HG03025 (cell line): ENCODE measurements around the gene HLX.
A peak's percentile ranks its signal among the peaks of the same experiment; 100 is the strongest.

Experiments
- ATAC-seq: cut with Tn5 transposase; IDR thresholded peaks from one replicate; pipeline ENCODE4 v1.9.1; 2021; ENCODE audit warnings: mild to moderate bottlenecking, moderate library complexity; ENCODE audit not compliant: unreplicated experiment, low FRiP score

HLX gene, protein sequence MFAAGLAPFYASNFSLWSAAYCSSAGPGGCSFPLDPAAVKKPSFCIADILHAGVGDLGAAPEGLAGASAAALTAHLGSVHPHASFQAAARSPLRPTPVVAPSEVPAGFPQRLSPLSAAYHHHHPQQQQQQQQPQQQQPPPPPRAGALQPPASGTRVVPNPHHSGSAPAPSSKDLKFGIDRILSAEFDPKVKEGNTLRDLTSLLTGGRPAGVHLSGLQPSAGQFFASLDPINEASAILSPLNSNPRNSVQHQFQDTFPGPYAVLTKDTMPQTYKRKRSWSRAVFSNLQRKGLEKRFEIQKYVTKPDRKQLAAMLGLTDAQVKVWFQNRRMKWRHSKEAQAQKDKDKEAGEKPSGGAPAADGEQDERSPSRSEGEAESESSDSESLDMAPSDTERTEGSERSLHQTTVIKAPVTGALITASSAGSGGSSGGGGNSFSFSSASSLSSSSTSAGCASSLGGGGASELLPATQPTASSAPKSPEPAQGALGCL

DNA sequence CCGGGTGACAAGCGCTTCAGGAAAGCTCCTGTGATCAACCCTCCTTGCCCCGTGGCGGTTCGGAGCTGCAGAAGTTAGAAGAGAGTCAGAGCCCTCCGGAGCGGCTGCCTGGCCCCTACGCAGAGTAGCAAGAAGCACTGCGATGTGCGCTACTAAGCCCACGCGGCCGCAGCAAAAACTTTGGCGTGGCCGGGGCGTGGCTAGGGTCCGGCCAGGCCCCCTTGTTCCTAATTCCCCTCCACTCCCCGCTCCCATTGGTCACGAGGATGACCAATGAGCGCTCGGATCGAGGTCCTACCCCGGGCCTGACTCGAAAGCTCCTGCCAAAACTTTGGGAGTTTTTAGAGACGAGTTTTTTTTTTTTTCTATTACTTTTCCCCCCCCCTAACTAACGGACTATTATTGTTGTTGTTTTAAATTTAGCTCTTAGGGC is at the start of gene HLX:
HLX (plus strand) TSS at position 368 of the 433 bp plus-strand sequence. CDS start 415 bp downstream, outside the sequence.
- peak; percentile 74 for ATAC-seq

DNA sequence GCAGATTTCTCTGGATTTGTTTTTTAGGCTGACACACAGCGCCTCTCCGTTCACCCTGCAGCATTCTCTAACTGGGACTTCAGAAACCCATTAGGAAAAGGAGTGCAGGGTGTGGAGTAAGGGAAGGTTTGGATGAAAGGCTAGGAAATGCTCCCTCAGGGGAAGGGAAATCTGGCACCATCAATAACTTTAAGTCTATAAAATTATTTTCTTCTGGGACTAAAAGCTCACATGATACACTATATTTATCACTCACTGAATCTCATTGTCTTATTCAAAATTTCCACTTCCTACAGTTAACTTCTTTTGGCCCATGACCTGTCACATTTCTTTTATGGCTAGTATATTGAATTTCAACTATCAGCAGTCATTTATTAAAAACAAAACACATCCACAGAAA is 45.8 kb upstream of the HLX start:
- ATAC-seq: no peak

DNA sequence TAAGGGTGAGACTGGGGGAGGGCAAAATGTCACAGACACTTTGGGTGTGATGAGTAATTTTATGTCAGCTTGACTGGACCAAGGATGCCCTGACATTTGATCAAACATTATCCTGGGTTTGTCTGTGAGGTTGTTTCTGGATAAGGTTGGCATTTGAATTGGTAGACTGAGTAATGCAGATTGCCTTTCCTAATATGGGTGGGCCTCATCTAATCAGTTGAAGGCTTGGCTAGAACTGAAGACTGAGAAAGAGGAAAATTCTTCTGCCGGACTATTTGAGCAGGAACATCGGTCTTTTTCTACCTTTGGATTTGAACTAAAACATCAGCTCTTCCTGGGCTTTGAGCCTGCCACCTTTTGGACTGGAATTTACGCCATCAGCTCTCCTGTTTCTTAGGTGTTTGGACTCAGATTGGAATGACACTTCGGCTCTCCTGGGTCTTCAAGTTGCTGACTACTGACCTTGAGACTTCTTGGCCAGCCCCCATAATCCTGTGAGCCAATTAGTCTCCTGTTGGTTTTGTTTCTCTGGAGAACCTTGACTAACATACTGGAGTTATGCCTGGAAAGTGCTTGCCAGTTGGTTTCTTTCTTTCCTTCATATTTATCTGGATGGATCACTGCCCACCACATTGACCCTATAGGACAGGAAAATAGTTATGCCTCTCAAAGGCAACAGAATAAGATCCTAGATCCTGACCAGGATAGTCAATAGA is 44.9 kb upstream of the HLX start:
- no peak for ATAC-seq

DNA sequence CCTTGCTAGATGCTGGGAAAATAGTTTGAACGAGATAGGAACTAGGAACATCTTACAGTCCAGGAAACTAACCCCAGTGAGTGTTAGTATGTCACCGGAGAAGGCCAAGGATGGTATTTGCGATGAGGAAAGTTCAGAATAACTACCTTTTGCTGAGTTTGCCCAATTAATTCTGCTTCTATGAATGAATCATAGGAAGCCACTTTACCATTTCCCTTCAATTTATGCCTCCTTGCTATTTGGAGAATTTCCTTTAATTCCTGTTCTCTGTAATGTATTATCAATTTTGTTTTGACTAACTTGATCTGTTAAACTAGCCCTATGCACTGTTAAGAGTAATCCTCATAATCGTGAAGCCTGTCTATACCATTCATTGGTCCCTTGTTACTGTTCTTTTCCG is 40.7 kb upstream of the HLX start:
- ATAC-seq: no peak

DNA sequence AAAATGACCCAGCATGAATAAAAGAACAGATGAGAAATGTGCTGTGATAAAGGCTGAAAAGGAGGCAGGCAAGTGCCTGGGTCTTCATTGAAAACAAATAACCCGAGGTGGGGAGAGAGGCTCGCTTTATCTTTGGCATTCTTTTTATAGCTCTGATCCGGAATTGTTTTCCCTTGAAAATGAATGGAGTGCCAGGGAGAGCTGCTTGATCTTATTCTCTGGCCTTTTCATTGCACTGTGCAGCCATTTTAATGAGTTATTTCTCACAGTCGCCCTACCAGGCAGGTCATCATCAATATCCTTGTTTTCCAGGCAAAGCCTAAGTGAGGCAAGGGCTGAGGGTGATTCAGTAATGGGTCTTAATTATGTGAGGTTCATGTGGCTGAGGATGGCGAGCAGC is 39.8 kb upstream of the HLX start:
- no peak for ATAC-seq

DNA sequence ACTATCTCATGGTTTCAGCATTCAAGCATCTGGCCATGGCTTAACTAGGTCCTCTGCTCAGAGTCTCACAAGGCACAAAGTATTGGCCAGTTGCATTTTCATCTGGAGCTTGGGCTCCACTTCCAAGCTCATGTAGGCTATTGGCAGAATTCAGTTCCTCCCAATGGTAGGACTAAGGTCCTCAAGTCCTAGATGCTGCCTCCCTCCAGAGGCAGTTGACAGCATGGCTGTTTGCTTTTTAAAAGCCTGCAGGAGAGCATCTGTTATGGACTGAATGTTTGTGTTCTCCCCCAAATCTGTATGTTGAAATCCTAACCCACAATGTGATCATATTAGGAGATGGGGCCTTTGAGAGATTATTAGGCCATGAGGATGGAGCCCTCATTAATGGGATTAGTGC is 38.0 kb upstream of the HLX start:
- no peak for ATAC-seq

DNA sequence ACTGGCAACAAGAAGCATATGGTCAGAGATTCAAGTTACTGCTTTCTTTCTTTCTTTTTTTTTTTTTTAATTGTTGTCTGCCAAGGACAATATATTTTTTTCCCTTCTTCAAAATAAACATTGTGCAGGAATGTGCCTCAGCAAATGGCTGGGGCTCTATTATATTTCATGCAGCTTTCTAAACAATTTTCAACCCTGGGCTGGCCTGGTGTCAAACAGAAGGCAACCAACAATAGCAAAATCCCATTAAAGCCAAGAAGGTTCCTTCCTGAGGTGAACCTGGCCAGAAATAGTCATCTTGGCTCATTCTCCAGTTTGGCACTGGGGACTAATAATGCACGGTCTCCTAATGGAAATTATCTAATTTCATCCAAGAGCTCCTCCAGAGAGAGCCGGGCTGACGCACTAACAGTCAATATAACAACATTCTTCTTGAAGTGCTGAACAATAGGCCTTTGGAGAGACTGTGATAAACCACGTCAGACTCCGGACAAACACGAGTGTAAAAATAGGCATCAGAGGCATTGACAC is 35.7 kb upstream of the HLX start:
- no peak for ATAC-seq

DNA sequence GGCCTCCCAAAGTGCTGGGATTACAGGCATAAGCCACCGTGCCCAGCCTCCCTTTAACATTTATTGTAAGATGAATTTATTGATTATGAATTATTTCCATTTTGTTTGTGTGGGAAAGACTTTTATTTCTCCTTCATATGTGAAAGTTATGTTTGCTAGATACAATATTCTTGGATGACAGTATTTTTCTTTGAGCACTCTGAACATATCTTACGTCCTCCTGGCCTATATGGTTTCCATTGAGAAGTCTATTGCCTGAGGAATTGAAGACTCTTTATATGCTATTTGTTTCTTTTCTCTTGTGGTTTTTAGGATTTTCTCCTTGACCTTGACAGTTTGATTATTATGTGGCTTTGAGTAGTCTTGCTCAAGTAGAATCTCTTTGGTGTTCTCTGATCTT is 26.8 kb upstream of the HLX start:
- ATAC-seq: no peak

DNA sequence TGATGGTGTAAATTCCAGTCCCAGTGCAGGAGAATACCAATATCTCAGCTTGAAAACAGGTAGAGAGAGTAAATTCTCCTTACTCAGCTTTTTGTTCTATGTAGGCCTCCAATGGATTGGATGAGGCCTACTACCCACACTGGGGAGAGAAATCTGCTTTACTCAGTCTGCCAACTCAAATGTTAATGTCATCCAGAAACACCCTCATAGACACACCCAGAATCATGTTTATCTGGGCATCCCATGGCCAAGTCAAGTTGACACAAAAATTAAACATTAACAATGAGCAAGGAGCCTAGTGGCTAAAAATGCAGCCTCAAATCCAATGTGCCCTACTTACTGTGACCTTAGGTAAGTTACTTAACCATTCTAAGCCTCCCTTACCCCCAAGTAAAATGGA is 6.9 kb upstream of the HLX start:
- no peak for ATAC-seq

DNA sequence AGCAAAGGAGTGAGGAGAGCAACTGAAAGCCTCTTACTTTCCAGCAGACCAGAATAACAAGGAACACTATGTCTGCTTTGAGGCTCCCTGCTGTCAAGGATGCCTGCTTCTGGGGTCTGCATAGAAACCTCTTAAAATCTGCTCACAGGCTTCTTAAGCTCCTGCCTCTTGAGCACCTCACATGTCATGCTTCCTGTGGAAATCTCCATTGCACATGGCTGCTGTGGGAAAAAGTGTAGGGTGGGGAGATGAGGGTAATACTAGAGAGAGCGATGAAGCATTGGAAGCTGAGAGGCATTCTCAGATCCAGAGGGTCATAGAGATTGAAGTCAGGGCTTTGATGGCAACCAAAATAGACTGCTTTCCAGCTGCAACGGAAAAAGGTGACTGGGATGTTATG is 6.2 kb upstream of the HLX start:
- ATAC-seq: no peak

DNA sequence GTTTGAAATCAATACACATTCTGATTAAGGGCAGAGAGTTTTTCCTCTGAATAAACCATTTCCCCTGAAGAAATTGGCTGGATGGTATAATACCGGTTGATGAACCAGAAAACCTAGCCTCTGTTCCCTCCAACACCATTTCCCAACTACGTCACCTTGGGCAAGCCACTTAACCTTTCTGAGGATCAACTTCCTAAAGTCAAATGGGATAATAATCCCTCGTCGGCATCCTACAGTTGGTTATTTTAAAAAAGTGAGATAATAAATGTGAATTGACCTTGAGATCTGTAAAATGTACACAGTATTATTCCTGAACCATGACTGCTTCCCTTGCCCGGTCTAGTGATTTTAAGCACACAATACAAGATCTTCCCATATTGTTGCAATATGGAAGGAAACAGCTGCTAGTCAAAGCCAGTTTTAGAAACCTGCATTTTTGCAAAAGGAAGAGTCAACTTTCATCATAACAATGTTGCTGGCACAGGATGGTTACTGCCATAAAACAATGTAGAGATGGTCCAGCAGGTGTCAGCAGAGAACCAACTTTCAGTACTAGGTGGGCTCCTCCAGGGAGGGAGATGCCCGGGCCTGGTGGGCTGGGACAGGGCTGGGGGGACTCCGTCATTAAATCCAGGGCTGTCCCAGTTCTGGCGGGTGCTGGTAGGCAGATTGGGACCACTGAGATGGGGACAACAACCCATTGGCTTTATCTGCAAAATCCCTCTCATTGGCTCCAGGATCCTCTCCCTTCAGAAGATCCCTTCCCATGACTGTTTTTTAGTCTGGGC is 5.2 kb upstream of the HLX start:
- ATAC-seq: no peak

DNA sequence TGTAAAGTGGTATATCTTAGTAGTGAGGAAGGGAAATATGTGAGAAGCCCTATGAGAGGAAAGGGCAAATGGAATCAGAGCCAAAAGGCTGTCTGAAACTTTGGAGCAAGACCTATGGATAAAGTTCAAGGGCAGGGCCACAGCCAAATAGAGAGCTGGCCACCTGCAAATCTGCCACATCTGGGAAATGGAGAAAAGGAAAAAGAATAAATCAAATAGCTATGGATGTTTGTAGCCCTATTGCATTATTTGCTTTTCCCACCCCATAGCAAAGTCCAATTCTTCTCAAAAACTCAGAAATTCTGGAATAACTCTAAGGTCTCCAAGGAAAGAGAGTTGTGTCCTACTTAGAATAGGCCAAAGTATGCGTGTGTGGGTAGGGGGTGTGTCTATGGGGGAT is 4.0 kb upstream of the HLX start:
- ATAC-seq: no peak

DNA sequence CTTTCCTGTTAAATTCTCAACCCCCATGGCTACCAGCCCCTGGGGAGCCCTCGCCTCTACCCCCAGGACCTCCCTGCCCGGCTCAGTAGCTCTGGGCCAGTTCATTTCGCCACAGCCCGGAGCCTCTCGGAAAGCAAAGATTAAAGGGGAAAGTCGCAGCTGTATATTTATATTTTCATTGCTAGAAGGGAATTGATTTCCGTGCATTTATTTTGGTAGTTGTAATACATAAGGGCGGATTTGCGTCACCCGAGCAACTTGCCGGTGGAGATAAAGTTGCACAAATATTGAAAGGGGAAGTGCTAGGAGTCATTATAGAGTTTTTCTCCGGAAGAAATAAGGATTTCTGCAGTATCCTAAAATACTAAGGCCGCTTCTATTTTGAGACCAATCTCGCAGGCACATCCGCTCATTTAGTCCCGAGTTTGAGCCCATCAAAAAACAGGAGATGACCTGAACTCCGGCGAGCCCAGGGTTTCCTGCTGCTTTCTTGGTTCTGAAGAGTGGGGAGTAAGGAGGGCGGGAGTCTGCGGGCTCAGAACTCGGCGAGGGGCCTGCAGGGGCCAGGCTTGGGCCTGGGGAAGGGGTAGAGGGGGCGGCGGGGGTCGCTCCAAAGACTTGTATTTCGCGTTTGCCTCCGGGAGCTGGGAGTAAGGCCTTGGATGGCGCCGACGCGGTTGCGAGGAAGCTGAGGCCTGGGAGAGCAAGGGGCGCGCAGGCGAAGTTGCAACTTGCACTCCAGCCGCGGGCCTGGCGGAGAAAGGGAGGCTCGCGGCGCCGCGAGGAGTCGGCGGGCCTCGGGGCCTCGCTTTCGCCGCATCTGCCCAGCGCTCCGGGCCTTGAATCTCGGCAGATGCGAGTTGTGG is 2.5 kb upstream of the HLX start:
- ATAC-seq: no peak

DNA sequence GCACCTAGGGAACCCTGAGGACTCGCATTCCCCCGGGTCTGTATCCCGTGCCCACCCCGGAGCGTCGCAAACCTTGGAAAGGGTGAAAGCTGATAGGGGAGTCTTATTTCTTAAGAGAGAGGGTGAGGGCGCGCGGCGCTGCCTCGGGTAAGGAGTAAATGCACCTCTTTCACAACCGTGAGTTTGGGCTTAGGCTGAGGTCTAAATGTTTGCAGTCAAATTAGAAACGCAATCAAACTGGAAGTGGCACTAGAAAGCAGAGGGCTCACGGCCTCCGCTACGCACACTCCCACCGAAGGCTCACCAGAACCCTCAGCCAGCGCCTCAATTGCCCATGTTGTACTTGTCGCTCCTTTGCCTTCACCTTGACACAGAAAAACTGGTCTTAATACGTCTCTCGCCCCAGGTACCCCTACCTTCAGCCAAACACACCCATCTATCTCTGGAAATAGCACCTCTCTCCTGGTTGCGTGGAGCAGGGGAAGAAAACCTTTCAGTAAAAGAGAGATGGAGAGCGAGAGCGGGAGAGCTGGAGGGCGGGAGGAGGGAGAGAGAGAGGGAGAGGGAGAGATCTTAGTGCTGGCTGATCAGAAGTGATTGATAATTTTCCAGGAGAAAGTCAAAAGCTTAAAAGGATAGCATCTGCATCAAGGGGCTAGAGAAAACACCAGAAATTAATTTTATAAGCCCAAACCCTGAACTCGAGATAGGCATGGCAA is 1.7 kb upstream of the HLX start:
- ATAC-seq: no peak

DNA sequence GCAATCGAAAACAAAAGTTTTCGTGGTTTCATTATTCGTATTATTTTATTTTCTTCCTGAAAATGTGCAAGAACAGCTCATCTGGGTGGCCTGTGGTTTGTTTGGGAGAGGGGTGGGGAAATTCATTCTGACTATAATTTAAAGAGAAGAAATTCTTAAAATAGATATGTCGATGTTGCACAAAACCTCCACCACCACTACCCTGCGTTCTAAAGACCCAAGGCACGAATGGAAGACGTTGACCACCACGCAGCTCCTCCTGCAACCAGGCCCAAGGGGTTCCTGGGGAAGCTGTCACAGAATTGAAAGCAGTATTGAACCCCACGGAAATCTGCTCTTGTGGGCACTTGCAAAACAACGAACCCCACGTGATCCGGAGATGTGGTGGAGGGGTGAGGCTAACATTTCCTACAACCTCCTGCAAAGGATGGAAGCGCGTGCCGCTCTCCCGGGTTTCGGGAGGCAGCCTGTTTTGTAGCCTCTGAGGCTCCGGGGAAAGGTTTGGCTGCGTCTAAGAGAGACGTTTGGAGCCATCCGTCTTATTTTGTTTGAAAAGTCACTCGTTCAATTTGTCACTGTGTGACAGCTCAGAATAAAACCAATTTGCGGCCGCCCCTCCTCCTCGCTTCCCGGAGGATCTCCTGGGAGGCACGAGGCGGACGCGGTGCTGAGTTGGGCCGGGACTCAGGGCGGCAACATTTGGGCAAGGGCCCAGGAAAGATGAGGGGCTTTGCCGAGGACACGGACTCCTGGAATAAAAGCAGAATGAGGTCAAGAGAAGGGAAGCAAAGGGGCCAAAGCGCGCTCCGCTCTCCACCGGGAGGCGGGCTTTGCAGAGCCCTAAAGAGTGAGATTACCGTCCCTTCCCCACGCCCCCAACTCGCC is 810 bp upstream of the HLX start:
- peak; percentile 16 for ATAC-seq

DNA sequence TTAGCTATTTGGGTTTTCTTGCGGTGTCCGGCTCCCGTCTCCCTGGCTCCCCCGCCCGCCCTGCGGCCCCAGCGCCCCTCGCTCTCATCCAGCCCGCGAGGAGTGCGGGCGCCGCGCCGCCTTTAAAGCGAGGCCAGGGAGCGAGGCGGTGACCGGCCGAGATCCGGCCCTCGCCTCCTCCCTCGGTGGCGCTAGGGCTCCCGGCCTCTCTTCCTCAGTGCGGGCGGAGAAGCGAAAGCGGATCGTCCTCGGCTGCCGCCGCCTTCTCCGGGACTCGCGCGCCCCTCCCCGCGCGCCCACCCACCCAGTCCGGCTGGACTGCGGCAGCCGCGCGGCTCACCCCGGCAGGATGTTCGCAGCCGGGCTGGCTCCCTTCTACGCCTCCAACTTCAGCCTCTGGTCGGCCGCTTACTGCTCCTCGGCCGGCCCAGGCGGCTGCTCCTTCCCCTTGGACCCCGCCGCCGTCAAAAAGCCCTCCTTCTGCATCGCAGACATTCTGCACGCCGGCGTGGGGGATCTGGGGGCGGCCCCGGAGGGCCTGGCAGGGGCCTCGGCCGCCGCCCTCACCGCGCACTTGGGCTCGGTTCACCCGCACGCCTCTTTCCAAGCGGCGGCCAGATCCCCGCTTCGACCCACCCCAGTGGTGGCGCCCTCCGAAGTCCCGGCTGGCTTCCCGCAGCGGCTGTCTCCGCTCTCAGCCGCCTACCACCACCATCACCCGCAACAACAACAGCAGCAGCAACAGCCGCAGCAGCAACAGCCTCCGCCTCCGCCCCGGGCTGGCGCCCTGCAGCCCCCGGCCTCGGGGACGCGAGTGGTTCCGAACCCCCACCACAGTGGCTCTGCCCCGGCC is 492 bp downstream of the HLX start:
- ATAC-seq: peak; percentile 38

DNA sequence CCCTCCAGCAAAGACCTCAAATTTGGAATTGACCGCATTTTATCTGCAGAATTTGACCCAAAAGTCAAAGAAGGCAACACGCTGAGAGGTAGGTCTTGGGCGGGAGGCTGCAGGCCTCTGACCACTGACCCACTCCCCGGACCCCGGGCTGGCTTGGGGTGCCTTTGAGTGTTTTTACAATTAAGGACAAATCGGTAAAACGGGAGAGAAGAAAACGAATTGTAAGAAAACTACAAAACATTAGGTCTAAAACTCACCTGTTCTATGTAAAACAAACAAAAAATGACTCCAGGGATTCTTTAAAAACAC is 1.1 kb downstream of the HLX start:
- no peak for ATAC-seq
